HG02973 (cell line): ENCODE measurements around the gene CLIP1.
A peak's percentile ranks its signal among the peaks of the same experiment; 100 is the strongest.
"Not testable (repeated sequence)": the region's sequence is repeated elsewhere in the genome, so short reads cannot be mapped to it uniquely, and the experiment has no call there.

ENCODE experiments used
- ATAC-seq: cut with Tn5 transposase; IDR thresholded peaks from one replicate; pipeline ENCODE4 v1.9.1; 2021; ENCODE audit warnings: moderate library complexity; ENCODE audit not compliant: unreplicated experiment

The CLIP1 gene

DNA sequence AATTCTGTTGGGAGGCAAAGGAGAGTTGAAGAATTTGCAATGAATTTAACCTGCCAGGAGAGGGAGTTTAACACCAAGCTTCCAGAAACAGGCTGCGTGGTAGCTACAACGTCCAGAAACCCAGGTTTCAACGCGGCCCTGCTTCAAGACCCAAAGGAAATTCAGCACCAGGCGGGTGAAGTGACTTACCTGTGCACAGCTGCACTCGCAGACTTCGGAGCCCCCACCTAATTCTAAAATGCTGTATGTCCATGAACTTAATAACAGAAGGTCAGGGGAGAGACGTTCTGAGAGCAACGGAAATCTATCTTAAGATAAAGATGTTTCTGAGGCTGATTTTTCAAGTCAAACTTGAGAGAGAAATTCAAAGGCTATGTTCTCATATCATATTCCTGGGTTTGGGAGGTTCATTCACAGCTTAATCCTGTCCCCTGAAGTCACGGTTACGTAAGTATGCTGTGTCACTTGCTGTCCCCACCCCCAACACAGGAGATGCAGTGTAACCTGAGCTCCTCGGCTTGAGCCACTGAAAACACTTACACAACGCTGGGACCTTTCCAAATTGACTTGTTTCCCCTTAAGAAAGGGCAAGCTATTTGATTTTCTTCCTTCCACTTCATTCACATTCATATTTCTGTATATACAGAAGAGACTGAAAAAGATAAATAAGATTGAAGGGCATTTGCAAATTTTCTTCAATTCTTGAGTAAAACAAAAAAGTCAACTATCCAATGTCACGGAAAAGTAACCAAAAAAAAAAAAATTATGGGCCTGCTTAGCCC is 22.7 kb downstream of the CLIP1 start:
- ATAC-seq, result peak; percentile 46

DNA sequence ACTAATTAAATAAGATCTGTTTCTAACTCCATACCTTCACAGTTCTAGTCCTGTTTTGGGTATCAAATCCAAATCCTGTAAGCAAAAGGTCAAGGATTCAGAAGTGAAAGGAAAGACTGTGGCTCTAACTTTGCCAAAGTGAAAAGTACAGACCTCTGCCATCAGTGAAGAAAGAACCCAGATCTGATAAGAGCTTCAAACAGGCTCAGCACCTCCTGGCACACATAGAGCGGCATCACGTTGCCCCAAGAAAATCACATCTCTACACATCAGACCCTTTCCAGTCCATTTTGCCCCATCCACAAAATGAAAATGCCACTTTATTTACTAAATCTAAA is 23.2 kb downstream of the CLIP1 start:
- ATAC-seq, result no peak

- not testable (repeated sequence) for ATAC-seq
These were observed 24.5 kb downstream of the CLIP1 start for GRCh38 chr12:122397981-122398380.

DNA sequence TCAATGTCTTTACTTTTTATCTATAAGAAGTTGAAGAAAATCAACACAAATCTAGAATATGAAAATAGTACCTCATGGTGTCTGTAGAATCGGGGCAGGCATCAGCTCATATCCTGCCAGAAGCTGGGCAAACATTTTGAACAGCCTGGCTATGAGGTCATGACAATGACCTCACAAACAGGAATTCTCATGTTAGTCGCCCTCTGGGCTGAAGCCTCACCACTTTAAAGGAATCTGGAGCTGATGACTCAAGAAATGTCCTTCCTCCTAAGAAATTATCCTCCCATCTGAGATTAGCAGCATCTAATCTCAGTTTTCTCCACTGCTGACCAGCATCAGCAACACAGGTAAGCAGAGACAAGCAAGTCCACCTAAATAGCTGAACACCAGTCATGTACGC is 27.1 kb downstream of the CLIP1 start:
- ATAC-seq, result no peak

DNA sequence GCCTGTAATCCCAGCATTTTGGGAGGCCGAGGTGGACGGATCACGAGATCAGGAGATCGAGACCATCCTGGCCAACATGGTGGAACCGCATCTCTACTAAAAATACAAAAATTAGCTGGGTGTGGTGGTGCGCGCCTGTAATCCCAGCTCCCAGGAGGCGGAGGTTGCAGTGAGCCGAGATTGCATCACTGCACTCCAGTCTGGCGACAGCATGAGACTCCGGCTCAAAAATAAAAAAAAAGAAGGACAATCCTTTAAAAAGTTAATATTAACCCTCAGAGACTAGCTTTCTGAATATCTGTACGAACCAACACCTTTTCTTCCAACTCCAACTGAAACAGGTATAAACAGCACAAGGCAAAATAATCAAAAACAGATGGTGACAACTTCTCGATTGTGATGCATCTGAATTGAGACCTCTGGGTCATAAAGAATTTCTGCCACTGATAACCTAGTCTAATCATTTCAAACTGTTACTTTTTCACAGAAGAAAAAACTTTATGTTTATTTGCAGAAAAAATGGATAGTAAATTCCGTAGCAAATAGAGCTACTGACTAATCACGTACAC is 27.8 kb downstream of the CLIP1 start:
- no peak for ATAC-seq

DNA sequence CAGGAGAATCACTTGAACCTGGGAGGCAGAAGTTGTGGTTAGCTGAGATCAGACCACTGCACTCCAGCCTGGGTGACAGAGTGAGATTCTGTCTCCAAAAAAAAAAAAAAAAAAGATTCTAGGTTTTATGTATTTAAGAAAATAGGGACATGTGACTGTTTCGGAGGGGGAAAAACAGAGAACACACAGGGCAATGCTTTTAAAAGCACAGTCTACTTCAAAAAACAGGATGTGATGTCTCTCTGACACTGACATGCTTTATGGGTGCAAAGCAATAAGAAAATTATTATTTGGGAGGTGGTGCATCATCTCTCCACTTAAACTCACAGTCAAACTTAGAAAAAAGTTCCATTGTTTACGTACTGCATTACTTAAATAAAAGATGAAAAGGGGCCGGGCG is 28.7 kb downstream of the CLIP1 start:
- ATAC-seq, result no peak

GRCh38 chr12:122392411-122392810 is 30.1 kb downstream of the CLIP1 start:
- ATAC-seq, result no peak

DNA sequence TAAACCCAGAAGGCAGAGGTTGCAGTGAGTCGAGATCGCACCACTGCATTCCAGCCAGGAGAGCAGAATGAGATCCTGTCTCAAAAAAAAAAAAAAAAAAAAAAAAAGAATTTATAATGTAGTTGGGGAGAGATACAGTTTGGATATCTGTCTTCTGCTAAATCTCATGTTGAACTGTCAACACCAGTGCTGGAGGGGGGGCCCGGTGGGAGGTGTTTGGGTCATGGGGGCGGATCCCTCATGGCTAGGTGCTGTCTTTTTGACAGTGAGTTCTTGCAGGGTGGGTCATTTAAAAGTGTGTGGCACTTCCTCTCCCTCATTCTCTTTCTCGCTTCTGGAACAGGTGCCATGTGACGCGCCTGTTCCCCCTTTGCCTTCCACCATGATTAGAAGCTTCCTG is 32.8 kb downstream of the CLIP1 start:
- ATAC-seq, result no peak

DNA sequence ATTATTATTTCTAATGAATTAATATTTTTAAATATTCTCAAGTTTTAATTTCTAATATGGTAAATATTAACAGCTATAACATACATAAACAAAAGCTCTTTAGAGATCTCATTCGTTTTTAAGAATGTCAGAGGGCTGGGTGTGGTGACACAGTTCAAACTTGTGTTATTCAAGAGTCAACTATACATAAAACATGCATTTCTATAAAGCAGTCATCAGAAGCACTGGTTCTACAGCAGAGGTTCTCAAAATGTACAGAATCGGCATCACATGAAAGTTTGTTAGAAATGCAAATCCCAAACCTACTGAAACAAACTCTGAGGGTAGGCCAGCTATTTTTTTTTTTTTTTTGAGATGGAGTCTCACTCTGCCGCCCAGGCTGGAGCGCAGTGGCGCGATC is 34.6 kb downstream of the CLIP1 start:
- no peak for ATAC-seq

GRCh38 chr12:122385171-122386016 is 37.1 kb downstream of the CLIP1 start:
- no peak for ATAC-seq

GRCh38 chr12:122382919-122383350 is 39.5 kb downstream of the CLIP1 start:
- ATAC-seq, result no peak

GRCh38 chr12:122381021-122381420 is 41.4 kb downstream of the CLIP1 start:
- ATAC-seq, result no peak

- not testable (repeated sequence) for ATAC-seq
These were observed 45.7 kb downstream of the CLIP1 start for GRCh38 chr12:122376751-122377150.

DNA sequence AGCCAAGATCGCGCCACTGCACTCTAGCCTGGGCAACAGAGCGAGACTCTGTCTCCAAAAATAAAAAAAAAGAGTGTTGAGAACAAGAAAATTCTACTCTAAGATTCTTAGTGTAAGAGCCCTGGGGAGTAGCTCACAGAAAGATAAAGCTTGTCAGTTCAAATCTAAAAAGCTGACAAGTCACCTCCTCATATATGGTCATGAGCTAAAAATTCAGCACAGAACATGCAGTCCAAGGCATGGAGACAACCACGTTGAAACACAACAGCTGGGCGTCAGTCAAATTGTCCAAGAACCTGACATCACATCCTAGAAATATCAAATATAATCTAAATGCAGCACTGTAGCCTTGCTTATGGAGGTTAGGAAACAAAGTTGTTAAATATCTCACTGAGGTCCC is 47.8 kb downstream of the CLIP1 start:
- ATAC-seq, result no peak

GRCh38 chr12:122371475-122372045 is 50.9 kb downstream of the CLIP1 start:
- ATAC-seq, result no peak

- no peak for ATAC-seq
These were observed 54.0 kb downstream of the CLIP1 start for GRCh38 chr12:122368361-122369073.

GRCh38 chr12:122367632-122368031 is 54.8 kb downstream of the CLIP1 start:
- not testable (repeated sequence) for ATAC-seq

DNA sequence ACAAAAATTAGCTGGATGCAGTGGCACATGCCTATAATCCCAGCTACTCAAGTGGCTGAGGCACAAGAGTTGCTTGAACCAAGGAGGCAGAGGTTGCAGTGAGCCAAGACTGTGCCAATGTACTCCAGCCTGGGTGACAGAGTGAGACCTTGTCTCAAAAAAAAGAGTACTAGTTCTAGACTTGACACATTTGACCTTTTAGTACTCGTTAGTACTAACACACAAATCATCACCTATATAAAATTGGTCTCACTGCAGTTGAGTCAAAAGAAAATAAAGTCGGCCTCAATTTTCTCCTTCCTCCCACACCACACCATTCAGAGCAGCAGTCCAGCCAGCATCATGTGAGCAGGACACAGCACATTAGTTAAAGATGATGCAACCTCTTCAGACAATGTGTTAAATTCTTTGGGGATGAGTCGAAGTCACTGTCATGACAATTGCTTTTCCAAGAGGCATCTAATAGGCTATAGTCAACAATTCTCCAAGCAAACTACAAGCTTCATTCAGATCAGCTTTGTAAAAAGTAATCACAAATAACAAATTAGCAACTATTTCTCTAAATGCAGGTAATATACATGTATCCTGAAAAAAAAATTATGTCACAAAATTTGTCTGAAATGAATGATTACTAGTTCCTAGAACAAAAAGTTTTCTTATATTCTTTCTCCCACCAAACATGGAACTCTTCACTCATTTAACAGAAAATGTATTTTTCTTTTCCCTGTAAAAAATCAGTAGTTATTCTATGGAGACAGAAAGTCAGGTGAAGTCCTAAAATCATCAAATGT is 55.6 kb downstream of the CLIP1 start:
- no peak for ATAC-seq

DNA sequence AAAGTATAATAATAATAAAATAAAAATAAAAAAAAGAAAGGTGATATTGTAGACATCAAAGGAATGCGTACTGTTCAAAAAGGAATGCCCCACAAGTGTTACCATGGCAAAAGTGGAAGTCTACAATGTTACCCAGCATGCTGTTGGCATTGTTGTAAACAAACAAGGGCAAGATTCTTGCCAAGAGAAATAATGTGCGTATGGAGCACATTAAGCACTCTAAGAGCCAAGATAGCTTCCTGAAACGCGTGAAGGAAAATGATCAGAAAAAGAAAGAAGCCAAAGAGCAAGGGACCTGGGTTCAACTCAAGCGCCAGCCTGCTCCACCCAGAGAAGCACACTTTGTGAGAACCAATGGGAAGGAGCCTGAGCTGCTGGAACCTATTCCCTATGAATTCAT is 57.2 kb downstream of the CLIP1 start:
- ATAC-seq, result not testable (repeated sequence)

DNA sequence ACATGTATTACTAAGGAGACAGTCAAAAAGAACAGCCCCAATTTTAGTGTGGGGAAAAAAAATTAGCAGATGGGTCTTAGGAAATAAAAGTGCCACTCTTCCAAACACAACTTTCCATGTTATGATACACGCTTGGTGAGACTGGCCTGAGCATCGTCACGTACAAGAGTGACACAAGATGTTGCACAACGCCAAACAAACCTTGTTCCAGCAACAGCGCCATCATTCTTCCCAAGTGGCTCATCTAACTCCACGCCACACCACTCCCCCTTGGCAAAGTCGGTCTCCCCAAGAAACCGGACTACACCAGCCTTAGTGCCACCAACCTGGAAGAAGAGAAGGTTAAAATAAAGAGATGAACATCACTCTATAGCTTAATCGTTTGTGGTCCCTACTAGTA is 58.7 kb downstream of the CLIP1 start:
- ATAC-seq, result no peak
